Kidney (tissue), 14 donors: ENCODE results near the gene SMPD2. TPM values are rescaled to one million over a fixed set of nuclear protein-coding genes. Genes with fewer than 3 reads are reported as not detected.

ENCODE experiments used
- DNase-seq, 5 donors: peaks; one replicate each; pipeline ENCODE4 v3.0.0-alpha.2; 2013 to 2020
- FAIRE-seq: peaks from 2 replicates; lab custom pipeline; 2012; peaks lifted over from hg19 to GRCh38; lab: Jason Lieb, UNC
- H3K27ac ChIP-seq, 2 donors: one replicate each; pipeline ENCODE4 v1.7.0; 2013; ENCODE audit warnings: low read depth in 2 of 2, low read length in 2 of 2, inconsistent platforms in 1 of 2
- H3K27me3 ChIP-seq: one replicate; pipeline ENCODE4 v1.7.1; 2013; ENCODE audit warnings: low read length, inconsistent platforms; ENCODE audit not compliant: control insufficient read depth, insufficient read depth
- H3K36me3 ChIP-seq, 3 donors: one replicate each; pipeline versions ENCODE4 v1.7.0 to v1.7.1; 2013; ENCODE audit warnings: low read length in 3 of 3, control low read depth in 1 of 3, inconsistent platforms in 1 of 3; ENCODE audit not compliant: insufficient read depth in 3 of 3, control insufficient read depth in 2 of 3
- H3K4me1 ChIP-seq, 3 donors: one replicate each; pipeline versions ENCODE4 v1.7.0 to v1.7.1; 2013; ENCODE audit warnings: low read length in 3 of 3, inconsistent platforms in 1 of 3, low read depth in 1 of 3; ENCODE audit not compliant: control insufficient read depth in 2 of 3, insufficient read depth in 2 of 3
- H3K4me3 ChIP-seq, 3 donors: one replicate each; pipeline versions ENCODE4 v1.7.0 to v1.8.1; 2013; ENCODE audit warnings: low read length in 3 of 3, control low read depth in 1 of 3, inconsistent platforms in 1 of 3
- H3K9ac ChIP-seq, 3 donors: one replicate each; pipeline versions ENCODE4 v1.7.0 to v1.7.1; 2013; ENCODE audit warnings: low read length in 3 of 3, control low read depth in 1 of 3, inconsistent platforms in 1 of 3
- H3K9me3 ChIP-seq, 3 donors: one replicate each; pipeline versions ENCODE4 v1.7.0 to v1.7.1; 2013; ENCODE audit warnings: low read length in 3 of 3, control low read depth in 1 of 3, inconsistent platforms in 1 of 3; ENCODE audit not compliant: control insufficient read depth in 2 of 3, insufficient read depth in 1 of 3
- CTCF ChIP-seq: IDR thresholded peaks from 3 replicates; pipeline ENCODE4 v1.5.1; 2012; ENCODE audit warnings: mild to moderate bottlenecking, moderate library complexity, borderline replicate concordance; ENCODE audit not compliant: insufficient read depth; ENCODE audit errors: extremely low read depth
- intact Hi-C: fragments of 100-400 bp; cut with DNase I; formaldehyde crosslinking; loops from one replicate; pipeline ENCODE4 v1.11.1; 2022
- polyA plus RNA-seq: library from polyadenylated mRNA; stranded (reverse); fragments of 350-450 nt; fragmentation: Illumina TruSeq; extraction: RNeasy Lipid Tissue Mini Kit (QIAGEN cat#74804); gene quantifications from one replicate; pipeline ENCODE4 v1.2.3, GENCODE V29; 2014; ENCODE audit warnings: low read depth, low replicate concordance; ENCODE audit not compliant: insufficient read depth
- total RNA-seq: library from RNA; stranded (reverse); fragmentation: NEBNext Ultra II Directional; extraction: Animal tissue kit (Norgen Biotek cat#: 25700); gene quantifications from one replicate; pipeline ENCODE4 v1.2.1, GENCODE V29; 2021
- donor health status: control.
- donor health status: control.
- donor health status: control.
- donor health status: control.
- donor health status: control.
- donor health status: DM: yes; HTN: yes; CAD: no.
- donor health status: Normal renal cell carcinoma (clear cell type).

SMPD2 gene
- total and polyA plus RNA-seq, 2 donors from 2014 or later, result 14.7 to 17.4 TPM

DNA sequence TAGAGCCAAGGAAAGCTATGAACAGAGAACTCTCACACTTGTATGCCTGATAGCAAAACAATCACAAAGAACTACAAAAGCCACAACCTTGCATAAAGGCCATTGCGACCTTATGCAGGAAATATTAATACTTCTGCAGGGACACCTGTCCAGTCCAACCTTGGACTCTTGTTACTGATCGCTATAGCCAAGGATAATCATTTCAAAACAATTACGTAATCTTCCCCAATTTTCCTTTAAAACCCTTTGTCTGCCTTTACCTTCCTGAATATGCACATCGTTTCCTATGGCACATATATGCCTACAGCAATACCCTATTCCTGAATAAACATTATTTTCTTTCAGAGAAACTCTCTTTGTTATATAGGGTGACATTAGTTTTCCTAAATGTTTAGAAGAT is 22.9 kb upstream of the SMPD2 start:
- FAIRE-seq, result no peak
- intact Hi-C loops, result no loop called here
- H3K9ac ChIP-seq, result no peak overlapping the region
- H3K4me1 ChIP-seq, result peaks cover 0 to 4% (median 0%) of the 10 kb centered on the region in 3 donors
- no peaks in the 10 kb centered on the region for H3K36me3 ChIP-seq
- H3K4me3 ChIP-seq, result no peak overlapping the region
- H3K27me3 ChIP-seq, result no peaks in the 10 kb centered on the region
- TF ChIP-seq CTCF, result no peak
- no peak for DNase-seq
- no peaks in the 10 kb centered on the region for H3K9me3 ChIP-seq
- H3K27ac ChIP-seq, result no peak overlapping the region

DNA sequence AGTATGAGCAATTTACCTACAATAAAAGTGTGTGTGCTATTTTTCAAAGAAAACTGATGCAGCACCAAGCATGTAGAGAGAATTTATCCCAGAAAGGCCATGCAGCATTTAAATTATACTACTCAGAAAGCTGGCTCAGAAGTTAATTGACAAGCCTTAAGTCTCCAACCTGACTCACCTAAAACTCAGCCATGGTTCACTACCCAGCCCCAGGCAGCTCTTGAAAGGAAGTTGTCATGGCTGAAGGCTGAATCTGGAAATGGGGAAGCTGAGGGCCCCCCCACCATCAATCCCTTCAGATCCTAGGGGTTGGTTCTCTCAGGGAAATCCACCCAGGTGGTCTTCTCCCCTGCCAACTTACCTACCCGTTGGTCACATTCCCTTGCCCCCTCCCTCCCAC is 19.8 kb upstream of the SMPD2 start:
- Histone ChIP-seq H3K27ac (peak overlapping the region in 1 of 2 donors; percentile 55), H3K27me3 (no peaks in the 10 kb centered on the region), H3K9ac (no peak overlapping the region), H3K36me3 (no peaks in the 10 kb centered on the region), H3K4me3 (no peak overlapping the region), H3K4me1 (peaks cover 0 to 5% (median 4%) of the 10 kb centered on the region in 3 donors), H3K9me3 (no peaks in the 10 kb centered on the region)
- DNase-seq (peak in 3 of 5 donors; percentile 28 to 72 (median 58)), FAIRE-seq (no peak)
- no peak for TF ChIP-seq CTCF
- intact Hi-C loops, result no loop called here

GRCh38 chr6:109421184-109421583 is 19.3 kb upstream of the SMPD2 start:
- no peak for FAIRE-seq
- no peaks in the 10 kb centered on the region for H3K36me3 ChIP-seq

More at GRCh38 chr6:109421184-109421583, 19.3 kb upstream of the SMPD2 start:
- intact Hi-C loops, result no loop called here
- no peak overlapping the region for H3K4me3 ChIP-seq
- H3K9ac ChIP-seq, result no peak overlapping the region
- DNase-seq, result no peak
- TF ChIP-seq CTCF, result no peak
- H3K27me3 ChIP-seq, result no peaks in the 10 kb centered on the region
- peaks cover 0 to 5% (median 4%) of the 10 kb centered on the region in 3 donors for H3K4me1 ChIP-seq
- H3K9me3 ChIP-seq, result no peaks in the 10 kb centered on the region
- H3K27ac ChIP-seq, result peak overlapping the region in 1 of 2 donors; percentile 55
